Hair follicle dermal papilla cell (primary cell): ENCODE measurements around the gene AICDA. TPM values are rescaled to one million over a fixed set of nuclear protein-coding genes. Genes with fewer than 3 reads are reported as not detected.

Experiments used
- small RNA-seq: library from RNA; depleted of rRNA; stranded (forward); fragments of <200 nt; gene quantifications from one replicate; pipeline ENCODE3, GENCODE V24; 2012
- total RNA-seq: library from RNA; depleted of rRNA; stranded (reverse); fragments of >200 nt; gene quantifications from 2 replicates; pipeline ENCODE4 v1.2.3, GENCODE V29; 2012

AICDA gene
- not detected in 2 replicates for total RNA-seq

GRCh38 chr12:8612629-8613028 lies at the start of gene AICDA:
AICDA (minus strand) TSS chr12:8612859; CDS start chr12:8612767, 92 bp downstream.

Small RNA genes lying within 50 kb of the gene (small RNA-seq; reads per million reads assigned to genes)
- gene RF00019 = not detected
- gene RF00564 = not detected

Other genes starting within 250 kb of the AICDA start
- gene CLEC6A, start 156.9 kb downstream of the AICDA start, total RNA-seq = not detected in 2 replicates
- gene CLEC4D, start 99.4 kb downstream of the AICDA start, total RNA-seq = not detected in 2 replicates
- gene CLEC4E, start 72.0 kb downstream of the AICDA start, total RNA-seq = not detected in 2 replicates
- 200 and 206 TPM in 2 replicates for gene MFAP5, start 50.0 kb upstream of the AICDA start, total RNA-seq
- gene RIMKLB, start 85.1 kb upstream of the AICDA start, total RNA-seq = 34.5 and 35.9 TPM in 2 replicates
- gene A2ML1, start 209.8 kb upstream of the AICDA start, total RNA-seq = under 0.01 TPM in 1 of 2 replicates, not detected in the other